ENCODE measurements around the gene ITM2B. TPM values are rescaled to one million over a fixed set of nuclear protein-coding genes. Genes with fewer than 3 reads are reported as not detected.

The ITM2B gene
- total RNA-seq, 1 experiment from 2014 or later, result 105 TPM

DNA sequence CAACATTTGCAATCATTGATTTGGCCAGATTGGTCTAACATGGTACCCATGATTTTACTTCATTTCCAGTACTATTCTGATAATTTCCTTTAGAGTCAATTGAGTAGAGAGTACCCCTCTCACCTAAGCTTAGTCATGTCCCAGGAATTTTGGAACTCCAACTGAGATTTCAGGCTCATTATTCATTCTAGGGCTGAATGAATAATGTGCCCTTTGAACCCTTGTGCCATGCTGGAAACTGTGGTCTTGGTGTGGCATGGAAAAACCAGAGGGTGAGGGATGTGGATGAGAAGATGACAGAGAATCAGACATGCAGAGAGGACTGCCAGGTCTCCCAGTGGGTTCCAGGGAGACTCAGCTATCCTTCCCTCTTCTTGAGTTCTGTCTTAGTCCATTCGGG lies 30.2 kb downstream of the ITM2B start:
- no peaks in the 10 kb centered on the region for H3F3A ChIP-seq (ENCODE audit: low read length, unreplicated experiment)
- no TSS peak for BruUV-seq (replicated peaks)
- H3K4me1 ChIP-seq (ENCODE audit: insufficient read depth, low read length), result peaks cover 6% of the 10 kb centered on the region; the same call in 1 of the 2 replicates
- ChIA-PET CTCF (no interaction called here), POLR2A (ENCODE audit: unreplicated experiment) (interaction anchor here (0.6 kb wide), 1 partner anchor 19 kb away, joined by 4 read pairs; no protein-coding TSS in a partner anchor)
- peaks cover 17% of the 10 kb centered on the region for H3K36me3 ChIP-seq (ENCODE audit: low read depth, low read length)
- H3K9ac ChIP-seq (ENCODE audit: low read length), result no peak overlapping the region
- ATAC-seq (no peak), DNase-seq (peak; percentile 31)
- H4K20me1 ChIP-seq (ENCODE audit: low read length), result no peaks in the 10 kb centered on the region
- H3K27ac ChIP-seq (ENCODE audit: low read length), result no peak overlapping the region
- H3K4me2 ChIP-seq (ENCODE audit: low read length), result no peak overlapping the region
- no peak for TF ChIP-seq EZH2phosphoT487 (IDR thresholded peaks at IDR 0.05; ENCODE audit: borderline replicate concordance, low read length)
- TF ChIP-seq, protein P1, sequence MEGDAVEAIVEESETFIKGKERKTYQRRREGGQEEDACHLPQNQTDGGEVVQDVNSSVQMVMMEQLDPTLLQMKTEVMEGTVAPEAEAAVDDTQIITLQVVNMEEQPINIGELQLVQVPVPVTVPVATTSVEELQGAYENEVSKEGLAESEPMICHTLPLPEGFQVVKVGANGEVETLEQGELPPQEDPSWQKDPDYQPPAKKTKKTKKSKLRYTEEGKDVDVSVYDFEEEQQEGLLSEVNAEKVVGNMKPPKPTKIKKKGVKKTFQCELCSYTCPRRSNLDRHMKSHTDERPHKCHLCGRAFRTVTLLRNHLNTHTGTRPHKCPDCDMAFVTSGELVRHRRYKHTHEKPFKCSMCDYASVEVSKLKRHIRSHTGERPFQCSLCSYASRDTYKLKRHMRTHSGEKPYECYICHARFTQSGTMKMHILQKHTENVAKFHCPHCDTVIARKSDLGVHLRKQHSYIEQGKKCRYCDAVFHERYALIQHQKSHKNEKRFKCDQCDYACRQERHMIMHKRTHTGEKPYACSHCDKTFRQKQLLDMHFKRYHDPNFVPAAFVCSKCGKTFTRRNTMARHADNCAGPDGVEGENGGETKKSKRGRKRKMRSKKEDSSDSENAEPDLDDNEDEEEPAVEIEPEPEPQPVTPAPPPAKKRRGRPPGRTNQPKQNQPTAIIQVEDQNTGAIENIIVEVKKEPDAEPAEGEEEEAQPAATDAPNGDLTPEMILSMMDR (conservative IDR thresholded peaks at IDR 0.05; ENCODE audit: low read depth, low read length), result no peak
- TF ChIP-seq EZH2 (IDR thresholded peaks at IDR 0.05; ENCODE audit: low read length, unreplicated experiment), result no peak
- no peaks in the 10 kb centered on the region for H3K27me3 ChIP-seq (ENCODE audit: low read length)
- H2AFZ ChIP-seq (ENCODE audit: low read length), result no peak overlapping the region
- H3K79me2 ChIP-seq (ENCODE audit: low read length), result no peaks in the 10 kb centered on the region
- no peaks in the 10 kb centered on the region for H3K9me3 ChIP-seq (ENCODE audit: low read length)
- intact Hi-C loops (cut with micrococcal nuclease), result no loop called here
- H3K9me2 ChIP-seq (replicated peaks; ENCODE audit: low read length), result no peaks in the 10 kb centered on the region
- no peak overlapping the region for H3K4me3 ChIP-seq (ENCODE audit: low read length)

DNA sequence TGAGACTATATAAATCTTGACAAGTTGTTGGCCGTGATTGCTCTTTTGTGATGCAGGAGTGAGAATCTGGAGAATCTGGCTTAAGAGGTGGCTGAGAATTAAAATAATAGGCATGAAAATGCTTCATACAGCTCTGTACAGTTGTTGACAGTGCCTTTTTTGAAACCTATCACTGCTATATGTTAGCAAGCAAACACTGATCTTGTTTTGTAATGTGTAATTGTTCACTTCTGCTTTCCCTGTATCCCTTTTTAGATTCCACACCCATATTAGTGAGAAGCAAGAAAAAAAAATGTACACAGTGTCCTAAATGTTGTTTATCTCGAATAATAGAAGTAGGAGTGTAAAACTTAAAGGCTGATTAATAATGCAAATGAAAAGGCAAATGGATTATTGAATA lies 31.1 kb downstream of the ITM2B start:
- no peak for ATAC-seq
- BruUV-seq (replicated peaks), result no TSS peak
- CTCF ChIA-PET, result no interaction called here

DNA sequence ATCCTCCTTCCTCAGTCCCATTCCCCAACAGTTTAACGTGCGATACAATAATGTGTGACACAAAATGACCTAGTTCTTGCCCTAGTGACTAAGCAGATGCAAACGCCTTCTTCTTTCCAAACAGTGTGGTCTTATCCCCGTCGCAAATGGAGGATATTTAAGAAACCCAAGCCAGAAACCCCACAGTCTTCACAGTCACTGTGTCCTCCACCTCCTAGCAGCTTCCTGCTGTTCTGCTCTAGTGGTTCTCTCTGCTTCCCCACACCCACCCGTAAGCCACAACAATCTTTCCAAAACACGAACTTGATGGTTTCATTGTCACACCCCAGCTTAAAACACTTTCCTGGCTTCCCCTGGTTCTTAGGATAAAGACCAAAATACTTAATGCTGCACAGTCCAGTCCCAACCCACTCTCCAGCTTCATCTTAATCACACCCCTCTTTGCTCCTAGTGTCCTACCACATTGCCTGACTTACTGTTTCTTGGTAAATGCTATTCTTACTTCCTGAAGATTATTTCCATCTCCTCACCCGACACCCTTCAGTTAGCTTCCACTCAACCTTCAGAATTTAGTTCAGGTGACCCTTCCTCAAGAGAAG lies 32.3 kb downstream of the ITM2B start:
- H3K4me2 ChIP-seq (ENCODE audit: low read length), result no peak overlapping the region
- H2AFZ ChIP-seq (ENCODE audit: low read length), result no peak overlapping the region
- DNase-seq (no peak), ATAC-seq (no peak)
- H3F3A ChIP-seq (ENCODE audit: low read length, unreplicated experiment), result no peaks in the 10 kb centered on the region
- no peaks in the 10 kb centered on the region for H3K27me3 ChIP-seq (ENCODE audit: low read length)
- no peaks in the 10 kb centered on the region for H3K9me3 ChIP-seq (ENCODE audit: low read length)
- intact Hi-C loops (cut with micrococcal nuclease), result no loop called here
- ChIA-PET CTCF (no interaction called here), POLR2A (ENCODE audit: unreplicated experiment) (no interaction called here)
- peaks cover 12% of the 10 kb centered on the region; the same call in 1 of the 2 replicates for H3K4me1 ChIP-seq (ENCODE audit: insufficient read depth, low read length)
- H3K36me3 ChIP-seq (ENCODE audit: low read depth, low read length), result peaks cover 11% of the 10 kb centered on the region
- H3K9ac ChIP-seq (ENCODE audit: low read length), result no peak overlapping the region
- no TSS peak for BruUV-seq (replicated peaks)
- no peaks in the 10 kb centered on the region for H3K79me2 ChIP-seq (ENCODE audit: low read length)
- no peak overlapping the region for H3K4me3 ChIP-seq (ENCODE audit: low read length)
- TF ChIP-seq EZH2 (IDR thresholded peaks at IDR 0.05; ENCODE audit: low read length, unreplicated experiment) (no peak), EZH2phosphoT487 (IDR thresholded peaks at IDR 0.05; ENCODE audit: borderline replicate concordance, low read length) (no peak)
- TF ChIP-seq, protein P1 (conservative IDR thresholded peaks at IDR 0.05; ENCODE audit: low read depth, low read length), result no peak
- no peaks in the 10 kb centered on the region for H4K20me1 ChIP-seq (ENCODE audit: low read length)
- H3K27ac ChIP-seq (ENCODE audit: low read length), result no peak overlapping the region
- no peaks in the 10 kb centered on the region for H3K9me2 ChIP-seq (replicated peaks; ENCODE audit: low read length)

More for the DNA sequence above, 31.1 kb downstream of the ITM2B start:
- Histone ChIP-seq H3K79me2 (ENCODE audit: low read length) (no peaks in the 10 kb centered on the region), H3K4me2 (ENCODE audit: low read length) (no peak overlapping the region), H3K4me1 (ENCODE audit: insufficient read depth, low read length) (peaks cover 11% of the 10 kb centered on the region; the same call in 1 of the 2 replicates), H4K20me1 (ENCODE audit: low read length) (no peaks in the 10 kb centered on the region), H3K9me3 (ENCODE audit: low read length) (no peaks in the 10 kb centered on the region), H3F3A (ENCODE audit: low read length, unreplicated experiment) (no peaks in the 10 kb centered on the region), H3K9ac (ENCODE audit: low read length) (no peak overlapping the region), H3K4me3 (ENCODE audit: low read length) (no peak overlapping the region), H3K9me2 (replicated peaks; ENCODE audit: low read length) (no peaks in the 10 kb centered on the region), H2AFZ (ENCODE audit: low read length) (no peak overlapping the region), H3K27ac (ENCODE audit: low read length) (no peak overlapping the region), H3K36me3 (ENCODE audit: low read depth, low read length) (peaks cover 15% of the 10 kb centered on the region), H3K27me3 (ENCODE audit: low read length) (no peaks in the 10 kb centered on the region)
- DNase-seq, result no peak
- TF ChIP-seq EZH2 (IDR thresholded peaks at IDR 0.05; ENCODE audit: low read length, unreplicated experiment) (no peak), EZH2phosphoT487 (IDR thresholded peaks at IDR 0.05; ENCODE audit: borderline replicate concordance, low read length) (no peak)
- TF ChIP-seq, protein P1 (conservative IDR thresholded peaks at IDR 0.05; ENCODE audit: low read depth, low read length), result no peak
- POLR2A ChIA-PET (ENCODE audit: unreplicated experiment), result interaction anchor here (0.6 kb wide), 1 partner anchor 18 kb away, joined by 4 read pairs; no protein-coding TSS in a partner anchor
- intact Hi-C loops (cut with micrococcal nuclease), result no loop called here
